Islet of Langerhans (tissue), 1 donor: ENCODE data around the gene PRSS53.

Experiments used
- FAIRE-seq: peaks from one replicate; lab custom pipeline; 2011; peaks lifted over from hg19 to GRCh38; lab: Jason Lieb, UNC

Gene PRSS53

GRCh38 chr16:31093132-31093703, 4.5 kb upstream of the PRSS53 start:
- no peak for FAIRE-seq

GRCh38 chr16:31092330-31092729, 3.6 kb upstream of the PRSS53 start:
- no peak for FAIRE-seq

GRCh38 chr16:31090540-31090939, 1.8 kb upstream of the PRSS53 start:
- FAIRE-seq = no peak

GRCh38 chr16:31089199-31089598, 456 bp upstream of the PRSS53 start:
- FAIRE-seq = no peak

- FAIRE-seq = no peak
Observed at GRCh38 chr16:31087971-31088370, 772 bp downstream of the PRSS53 start.

GRCh38 chr16:31087481-31087880, 1.3 kb downstream of the PRSS53 start:
- FAIRE-seq = no peak

GRCh38 chr16:31086629-31086906, 2.2 kb downstream of the PRSS53 start:
- FAIRE-seq = no peak

- no peak for FAIRE-seq
Observed at GRCh38 chr16:31085873-31086628, 2.7 kb downstream of the PRSS53 start.

GRCh38 chr16:31085411-31085810, 3.3 kb downstream of the PRSS53 start:
- FAIRE-seq = no peak

- no peak for FAIRE-seq
Observed at GRCh38 chr16:31084584-31085302, 4.0 kb downstream of the PRSS53 start.

- no peak for FAIRE-seq
Observed at GRCh38 chr16:31083981-31084380, 4.8 kb downstream of the PRSS53 start.

GRCh38 chr16:31083556-31083955, 5.2 kb downstream of the PRSS53 start:
- no peak for FAIRE-seq

- no peak for FAIRE-seq
Observed at GRCh38 chr16:31083081-31083480, 5.7 kb downstream of the PRSS53 start.

- FAIRE-seq = no peak
Observed at GRCh38 chr16:31082368-31083045, 6.2 kb downstream of the PRSS53 start.

GRCh38 chr16:31081428-31082351, 7.1 kb downstream of the PRSS53 start:
- no peak for FAIRE-seq

- no peak for FAIRE-seq
Observed at GRCh38 chr16:31080756-31081419, 7.9 kb downstream of the PRSS53 start.

GRCh38 chr16:31080035-31080629, 8.6 kb downstream of the PRSS53 start:
- no peak for FAIRE-seq

GRCh38 chr16:31079342-31079944, 9.3 kb downstream of the PRSS53 start:
- no peak for FAIRE-seq

GRCh38 chr16:31078597-31079341, 10.0 kb downstream of the PRSS53 start:
- no peak for FAIRE-seq
